Neuron (in vitro differentiated cells): Measurements from ENCODE around the gene TPM3.
"Not testable (repeated sequence)": the region's sequence is repeated elsewhere in the genome, so short reads cannot be mapped to it uniquely, and the experiment has no call there.

Experiments used
- H2AFZ ChIP-seq: one replicate; pipeline ENCODE4 v1.6.1; 2013; ENCODE audit warnings: low read depth, mild to moderate bottlenecking, inconsistent platforms, low read length, moderate library complexity
- H3K27me3 ChIP-seq: one replicate; pipeline ENCODE4 v1.6.1; 2013; ENCODE audit warnings: low read length; ENCODE audit not compliant: insufficient read depth
- H3K36me3 ChIP-seq: one replicate; pipeline ENCODE4 v1.6.1; 2013; ENCODE audit warnings: low read length; ENCODE audit not compliant: insufficient read depth
- H3K4me1 ChIP-seq: one replicate; pipeline ENCODE4 v1.6.1; 2013; ENCODE audit warnings: low read length; ENCODE audit not compliant: insufficient read depth
- H3K4me3 ChIP-seq: 2 replicates; pipeline ENCODE4 v1.5.1; 2013; ENCODE audit warnings: mild to moderate bottlenecking, low read length, moderate library complexity
- H3K9me3 ChIP-seq: one replicate; pipeline ENCODE4 v1.6.1; 2013; ENCODE audit warnings: low read length

TPM3 gene

GRCh38 chr1:154191990-154192461 is at the start of gene TPM3:
TSS of gene TPM3 (minus strand) at chr1:154192100. CDS start at chr1:154192018, 82 bp downstream.
- H3K4me3 ChIP-seq = no peak within 1 kb of the TSS
- no peaks in the 10 kb centered on the region for H3K36me3 ChIP-seq
- H2AFZ ChIP-seq = no peak within 1 kb of the TSS

DNA sequence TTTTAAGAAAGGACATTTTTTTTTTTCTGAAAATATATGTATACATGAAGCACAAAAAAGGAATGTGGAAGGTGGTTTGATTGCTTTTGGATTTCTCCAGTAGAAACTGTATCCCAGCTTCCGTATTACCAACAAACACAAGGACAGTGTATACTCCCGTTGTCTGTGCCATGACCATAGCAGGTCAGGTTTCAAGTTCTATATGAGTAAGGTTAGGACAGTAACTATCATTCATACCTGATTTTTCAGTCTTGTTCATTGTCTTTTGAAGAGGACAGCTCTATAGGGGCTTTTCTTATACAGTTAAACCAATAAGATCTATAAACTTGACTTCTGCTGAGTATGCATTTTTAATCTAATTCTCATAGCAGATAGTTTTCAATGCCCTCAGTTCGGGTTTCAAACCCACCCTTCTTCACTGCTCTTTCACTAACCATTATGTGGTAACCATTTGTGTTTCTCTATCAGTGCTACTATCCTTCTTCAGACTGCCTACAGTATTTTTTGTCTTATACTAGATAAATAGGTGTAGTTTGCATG is 48.5 kb upstream of the TPM3 start:
- no peaks in the 10 kb centered on the region for H3K4me1 ChIP-seq
- no peaks in the 10 kb centered on the region for H3K27me3 ChIP-seq
- H2AFZ ChIP-seq = no peak overlapping the region
- H3K4me3 ChIP-seq = no peak overlapping the region
- H3K9me3 ChIP-seq = no peaks in the 10 kb centered on the region
- H3K36me3 ChIP-seq = peaks cover 91% of the 10 kb centered on the region

More at GRCh38 chr1:154191990-154192461, at the start of gene TPM3:
- peaks cover 29% of the 10 kb centered on the region for H3K4me1 ChIP-seq
- no peaks in the 10 kb centered on the region for H3K9me3 ChIP-seq
- H3K27me3 ChIP-seq = peaks cover 8% of the 10 kb centered on the region

DNA sequence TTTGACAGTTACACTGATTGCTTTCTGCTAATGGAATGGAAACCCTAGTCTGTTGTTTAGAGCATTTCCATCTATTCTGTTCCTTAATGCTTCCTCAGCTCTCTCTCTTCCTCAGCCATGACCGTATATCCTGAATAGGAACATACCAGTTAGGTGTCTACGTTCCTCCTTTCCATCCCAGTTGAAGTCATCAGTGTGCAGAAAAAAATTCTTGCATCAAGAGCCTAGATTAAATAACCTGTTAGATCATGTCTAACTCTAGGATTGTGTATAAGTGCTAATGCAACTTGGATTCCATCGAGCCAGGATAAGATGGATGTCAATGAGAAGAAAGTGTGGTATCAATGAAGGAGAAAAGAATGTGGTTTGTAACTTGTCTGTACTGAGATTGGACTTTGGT is 47.6 kb upstream of the TPM3 start:
- Histone ChIP-seq H2AFZ (no peak overlapping the region), H3K36me3 (peaks cover 91% of the 10 kb centered on the region), H3K4me3 (no peak overlapping the region), H3K9me3 (no peaks in the 10 kb centered on the region), H3K27me3 (no peaks in the 10 kb centered on the region), H3K4me1 (no peaks in the 10 kb centered on the region)

DNA sequence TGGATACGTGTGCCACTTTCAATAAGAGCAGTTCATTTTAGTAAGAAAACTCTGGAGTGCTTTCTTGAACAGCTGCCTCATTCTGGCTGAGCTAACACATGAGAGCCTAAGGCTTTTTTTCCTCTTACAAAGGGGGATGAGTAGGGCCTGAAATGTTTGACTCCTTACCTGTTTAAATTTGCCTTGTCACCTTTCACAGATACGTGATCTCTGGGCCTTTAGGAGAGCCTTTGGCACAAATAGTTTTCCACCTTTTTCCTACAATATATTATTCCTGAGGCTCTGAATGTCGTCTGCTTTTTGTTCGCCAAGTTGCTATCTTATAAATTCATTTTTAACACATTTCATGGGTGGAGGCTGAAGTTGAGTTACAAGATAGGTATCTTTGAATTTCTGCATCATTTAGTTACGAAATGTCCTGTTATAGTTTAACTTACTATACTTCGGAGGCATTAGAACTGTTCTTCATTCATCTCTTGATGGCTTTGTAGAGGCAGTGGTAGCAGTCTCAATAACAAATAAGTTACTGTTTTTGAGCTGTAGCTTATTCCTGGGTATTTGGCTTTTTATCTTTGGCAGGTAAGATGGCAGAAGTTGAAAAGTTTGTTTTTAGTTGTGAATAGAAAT is 46.1 kb upstream of the TPM3 start:
- H3K36me3 ChIP-seq = peaks cover 85% of the 10 kb centered on the region
- H3K27me3 ChIP-seq = no peaks in the 10 kb centered on the region
- H2AFZ ChIP-seq = no peak overlapping the region
- no peaks in the 10 kb centered on the region for H3K9me3 ChIP-seq
- no peak overlapping the region for H3K4me3 ChIP-seq
- H3K4me1 ChIP-seq = no peaks in the 10 kb centered on the region

DNA sequence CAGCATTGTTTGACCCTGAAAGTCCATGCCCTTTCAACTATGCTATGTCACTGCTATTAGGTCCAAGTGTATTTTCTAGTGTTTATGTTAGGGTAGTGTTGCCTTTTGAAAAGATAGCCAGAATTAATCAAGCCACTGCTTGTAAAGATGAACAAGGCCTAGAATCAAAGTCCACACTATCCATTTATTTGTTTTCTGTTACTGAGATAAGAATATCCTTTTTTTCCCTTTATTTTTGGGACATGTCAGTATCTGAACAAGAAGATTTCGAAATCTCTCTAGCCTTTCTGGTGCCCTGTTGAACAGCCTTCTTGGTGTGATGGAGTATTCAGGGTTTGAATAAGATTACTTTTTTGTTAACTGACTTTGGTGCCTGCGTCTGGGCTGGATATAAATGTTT is 45.5 kb upstream of the TPM3 start:
- H3K4me1 ChIP-seq = no peaks in the 10 kb centered on the region
- H3K4me3 ChIP-seq = no peak overlapping the region
- H3K36me3 ChIP-seq = peaks cover 83% of the 10 kb centered on the region
- no peaks in the 10 kb centered on the region for H3K9me3 ChIP-seq
- no peaks in the 10 kb centered on the region for H3K27me3 ChIP-seq
- H2AFZ ChIP-seq = no peak overlapping the region

- Histone ChIP-seq H3K27me3 (no peaks in the 10 kb centered on the region), H3K9me3 (no peaks in the 10 kb centered on the region), H3K4me1 (no peaks in the 10 kb centered on the region), H2AFZ (no peak overlapping the region), H3K36me3 (peaks cover 83% of the 10 kb centered on the region), H3K4me3 (no peak overlapping the region)
Observed at GRCh38 chr1:154236855-154237254, 45.0 kb upstream of the TPM3 start.

GRCh38 chr1:154233127-154233526 is 41.2 kb upstream of the TPM3 start:
- H3K27me3 ChIP-seq, H3K4me1 ChIP-seq, H3K9me3 ChIP-seq, H2AFZ ChIP-seq, H3K4me3 ChIP-seq: not testable (repeated sequence)
- peaks cover 87% of the 10 kb centered on the region for H3K36me3 ChIP-seq

DNA sequence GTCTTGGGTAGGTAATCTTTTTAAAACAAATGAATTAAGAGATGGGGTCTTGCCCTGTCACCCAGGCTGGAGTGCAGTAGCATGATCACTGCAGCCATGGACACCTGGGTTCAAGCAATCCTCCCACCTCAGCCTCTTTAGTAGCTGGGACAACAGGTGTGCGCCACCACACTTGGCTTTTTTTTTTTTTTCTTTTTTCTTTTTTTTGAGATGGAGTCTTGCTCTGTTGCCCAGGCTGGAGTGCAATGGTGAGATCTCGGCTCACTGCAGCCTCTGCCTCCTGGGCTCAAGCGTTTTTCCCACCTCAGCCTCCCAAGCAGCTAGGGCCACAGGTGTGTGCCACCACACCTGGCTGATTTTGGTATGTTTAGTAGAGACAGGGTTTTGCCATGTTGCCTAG is 39.2 kb upstream of the TPM3 start:
- H3K36me3 ChIP-seq = peaks cover 86% of the 10 kb centered on the region
- H3K4me3 ChIP-seq, H3K27me3 ChIP-seq, H3K4me1 ChIP-seq, H3K9me3 ChIP-seq, H2AFZ ChIP-seq: not testable (repeated sequence)

GRCh38 chr1:154225370-154225769 is 33.5 kb upstream of the TPM3 start:
- peaks cover 52% of the 10 kb centered on the region for H3K36me3 ChIP-seq
- no peak overlapping the region for H2AFZ ChIP-seq
- no peaks in the 10 kb centered on the region for H3K27me3 ChIP-seq
- peaks cover 10% of the 10 kb centered on the region for H3K4me1 ChIP-seq
- H3K4me3 ChIP-seq = no peak overlapping the region
- H3K9me3 ChIP-seq = no peaks in the 10 kb centered on the region

DNA sequence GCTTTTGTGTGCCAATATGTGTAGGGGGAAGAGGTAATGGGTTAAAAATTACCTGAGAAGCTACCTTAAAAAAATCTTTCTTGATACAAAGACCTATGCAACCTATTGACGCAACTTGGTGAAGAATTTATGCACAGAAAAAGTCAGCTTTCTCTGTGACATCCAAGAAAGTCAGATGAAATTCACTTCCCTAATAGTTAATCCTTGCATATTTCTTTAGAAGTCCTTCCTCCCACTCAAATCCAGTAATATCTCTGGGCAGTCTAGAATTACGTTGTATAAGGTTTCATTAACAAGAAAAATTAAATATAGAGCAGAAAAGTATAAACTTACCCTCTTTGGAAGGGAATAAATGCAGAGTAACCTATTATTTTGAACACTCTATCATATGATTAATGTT is 31.7 kb upstream of the TPM3 start:
- Histone ChIP-seq H3K4me3 (no peak overlapping the region), H3K36me3 (peaks cover 46% of the 10 kb centered on the region), H3K27me3 (no peaks in the 10 kb centered on the region)

DNA sequence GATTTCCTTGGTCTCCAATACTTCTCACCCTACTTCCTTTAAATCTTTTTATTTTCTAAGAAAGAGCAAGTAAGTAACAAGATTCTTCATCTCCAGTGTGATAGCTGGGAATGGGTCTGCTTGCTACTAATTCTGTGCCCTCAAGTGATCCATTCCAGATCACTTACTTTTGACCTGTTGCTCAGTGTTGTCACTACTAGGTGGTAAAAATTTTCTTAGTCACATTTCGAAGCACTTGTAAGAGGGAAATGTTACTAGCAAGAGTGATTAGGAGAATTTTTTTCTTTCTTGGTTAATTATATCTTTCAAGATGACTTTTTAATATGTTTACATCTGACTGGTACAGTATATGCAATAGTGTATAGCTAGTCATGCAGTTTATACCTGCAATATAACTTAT is 31.0 kb upstream of the TPM3 start:
- Histone ChIP-seq H3K4me3 (peak overlapping the region; percentile 67), H3K4me1 (peaks cover 24% of the 10 kb centered on the region), H3K27me3 (no peaks in the 10 kb centered on the region), H3K9me3 (no peaks in the 10 kb centered on the region), H2AFZ (no peak overlapping the region), H3K36me3 (peaks cover 47% of the 10 kb centered on the region)

More for the DNA sequence above, 31.7 kb upstream of the TPM3 start:
- Histone ChIP-seq H3K9me3 (no peaks in the 10 kb centered on the region), H3K4me1 (peaks cover 21% of the 10 kb centered on the region), H2AFZ (no peak overlapping the region)

- Histone ChIP-seq H3K4me3 (peak overlapping the region; percentile 67), H3K36me3 (peaks cover 47% of the 10 kb centered on the region), H3K27me3 (no peaks in the 10 kb centered on the region), H2AFZ (no peak overlapping the region), H3K9me3 (no peaks in the 10 kb centered on the region), H3K4me1 (peaks cover 24% of the 10 kb centered on the region)
Observed at GRCh38 chr1:154222518-154222917, 30.6 kb upstream of the TPM3 start.

- Histone ChIP-seq H3K4me1 (peaks cover 24% of the 10 kb centered on the region), H3K9me3 (no peaks in the 10 kb centered on the region), H3K27me3 (no peaks in the 10 kb centered on the region), H2AFZ (no peak overlapping the region), H3K36me3 (peaks cover 44% of the 10 kb centered on the region), H3K4me3 (peak overlapping the region; percentile 67)
Observed at GRCh38 chr1:154221278-154222001, 29.5 kb upstream of the TPM3 start.
